H1 (cell line): Measurements from ENCODE around the gene IL10. TPM values are rescaled to one million over a fixed set of nuclear protein-coding genes. Genes with fewer than 3 reads are reported as not detected.
"Not testable (repeated sequence)": the region's sequence is repeated elsewhere in the genome, so short reads cannot be mapped to it uniquely, and the experiment has no call there.

ENCODE experiments used
- CTCF ChIA-PET: fragments of 300-600 bp; sonication (Branson Sonifier 250); formaldehyde crosslinking; loops from one replicate; lab custom pipeline; 2021; ENCODE audit not compliant: partially characterized antibody; lab: Charles Lee
- POLR2A ChIA-PET: fragments of 300-600 bp; sonication (Branson Sonifier 250); formaldehyde crosslinking; loops from one replicate; lab custom pipeline; 2021; ENCODE audit warnings: inconsistent platforms; ENCODE audit not compliant: partially characterized antibody; lab: Charles Lee
- DNase-seq, 2 experiments: peaks; one replicate each; pipeline versions ENCODE4 v3.0.0 to v3.0.0-alpha.2; 2010 to 2022; ENCODE audit warnings: low spot score in 2 of 2, low read depth in 1 of 2, mixed read lengths in 1 of 2
- FAIRE-seq: peaks from 2 replicates; lab custom pipeline; 2011; peaks lifted over from hg19 to GRCh38; lab: Jason Lieb, UNC
- H2AFZ ChIP-seq: 2 replicates; pipeline ENCODE4 v1.8.1; 2012; ENCODE audit warnings: low read length, inconsistent platforms
- H2AK5ac ChIP-seq: 2 replicates; pipeline ENCODE4 v1.6.1; 2013; ENCODE audit warnings: low read depth, low read length
- H2BK120ac ChIP-seq: replicated peaks from 2 replicates; pipeline ENCODE3; 2013; ENCODE audit warnings: low read depth, low read length, inconsistent platforms
- H2BK12ac ChIP-seq: 2 replicates; pipeline ENCODE4 v1.6.1; 2013; ENCODE audit warnings: low read depth, low read length
- H2BK15ac ChIP-seq: 2 replicates; pipeline ENCODE4 v1.6.1; 2013; ENCODE audit warnings: low read length
- H2BK20ac ChIP-seq: 2 replicates; pipeline ENCODE4 v1.6.1; 2013; ENCODE audit warnings: low read length
- H2BK5ac ChIP-seq: 2 replicates; pipeline ENCODE4 v1.6.1; 2013; ENCODE audit warnings: low read depth, low read length
- H3K14ac ChIP-seq: 2 replicates; pipeline ENCODE4 v1.6.1; 2013; ENCODE audit warnings: inconsistent platforms; ENCODE audit not compliant: insufficient read length
- H3K18ac ChIP-seq: 2 replicates; pipeline ENCODE4 v1.6.1; 2013; ENCODE audit warnings: low read length; ENCODE audit errors: extremely low read depth
- H3K23ac ChIP-seq: 2 replicates; pipeline ENCODE4 v1.6.1; 2013; ENCODE audit warnings: inconsistent platforms; ENCODE audit not compliant: insufficient read length
- H3K23me2 ChIP-seq: 2 replicates; pipeline ENCODE4 v1.6.1; 2013; ENCODE audit warnings: low read depth, low read length
- H3K27ac ChIP-seq: 2 replicates; pipeline ENCODE4 v1.6.1; 2011; ENCODE audit warnings: low read depth, low read length, inconsistent platforms
- H3K27me3 ChIP-seq, 4 experiments: replicated peaks in 1 of 4; 1 replicate in 1 of 4; 2 replicates in 3 of 4; pipeline versions ENCODE4 v1.6.1 to v1.8.1; 2011 to 2013; ENCODE audit warnings: low read length in 3 of 4, mild to moderate bottlenecking in 3 of 4, inconsistent platforms in 2 of 4, mixed read lengths in 2 of 4, moderate library complexity in 1 of 4; ENCODE audit not compliant: control insufficient read depth in 3 of 4, insufficient read depth in 3 of 4; ENCODE audit errors: extremely low read depth in 1 of 4
- H3K36me3 ChIP-seq, 4 experiments: 2 replicates each; pipeline versions ENCODE4 v1.6.1 to v1.8.1; 2011 to 2013; ENCODE audit warnings: mild to moderate bottlenecking in 4 of 4, low read length in 3 of 4, moderate library complexity in 2 of 4, control low read depth in 1 of 4, inconsistent platforms in 1 of 4; ENCODE audit not compliant: insufficient read depth in 4 of 4, control insufficient read depth in 2 of 4
- H3K4ac ChIP-seq: replicated peaks from 2 replicates; pipeline ENCODE3; 2013; ENCODE audit warnings: low read length, low read depth, mixed read lengths, inconsistent platforms; ENCODE audit not compliant: insufficient read length
- H3K4me1 ChIP-seq, 4 experiments: replicated peaks in 1 of 4; 1 replicate in 1 of 4; 2 replicates in 3 of 4; pipeline versions ENCODE4 v1.6.1 to v1.8.1; 2011 to 2013; ENCODE audit warnings: low read length in 3 of 4, inconsistent platforms in 2 of 4, mixed read lengths in 1 of 4; ENCODE audit not compliant: insufficient read depth in 4 of 4, control insufficient read depth in 3 of 4
- H3K4me2 ChIP-seq, 2 experiments: 2 replicates each; pipeline versions ENCODE4 v1.6.1 to v1.8.1; 2011 to 2013; ENCODE audit warnings: low read depth in 2 of 2, low read length in 2 of 2, control low read depth in 1 of 2, inconsistent platforms in 1 of 2, mild to moderate bottlenecking in 1 of 2; ENCODE audit not compliant: insufficient read depth in 1 of 2
- H3K4me3 ChIP-seq, 4 experiments: fragments of 200-600, 300-600 bp in 1 of 4; sonication (generic), shearing (Covaris generic), sonication (Bioruptor Twin) in 1 of 4; 2 replicates each; pipeline versions ENCODE4 v1.5.1 to v1.8.1; 2011 to 2016; ENCODE audit warnings: low read length in 4 of 4, low read depth in 3 of 4, control low read depth in 2 of 4, inconsistent platforms in 2 of 4, mild to moderate bottlenecking in 2 of 4, mixed read lengths in 1 of 4, moderate library complexity in 1 of 4; ENCODE audit not compliant: insufficient read depth in 2 of 4; ENCODE audit errors: extremely low read depth in 1 of 4
- H3K56ac ChIP-seq: replicated peaks from 2 replicates; pipeline ENCODE3; 2013; ENCODE audit warnings: low read depth, mild to moderate bottlenecking, mixed read lengths, low read length, inconsistent platforms; ENCODE audit not compliant: insufficient read length
- H3K79me1 ChIP-seq: 2 replicates; pipeline ENCODE4 v1.6.1; 2013; ENCODE audit warnings: low read depth, low read length, control low read depth
- H3K79me2 ChIP-seq, 2 experiments: 2 replicates each; pipeline versions ENCODE4 v1.6.1 to v1.8.1; 2012 to 2013; ENCODE audit warnings: low read length in 2 of 2, mild to moderate bottlenecking in 2 of 2, inconsistent platforms in 1 of 2; ENCODE audit not compliant: insufficient read depth in 2 of 2, control insufficient read depth in 1 of 2
- H3K9ac ChIP-seq, 4 experiments: replicated peaks in 1 of 4; 1 replicate in 1 of 4; 2 replicates in 3 of 4; pipeline versions ENCODE4 v1.6.1 to v1.8.1; 2011 to 2013; ENCODE audit warnings: low read depth in 3 of 4, low read length in 3 of 4, control low read depth in 2 of 4, mild to moderate bottlenecking in 2 of 4, moderate library complexity in 2 of 4, inconsistent platforms in 1 of 4; ENCODE audit errors: extremely low read depth in 1 of 4
- H3K9me3 ChIP-seq, 2 experiments: 2 replicates each; pipeline versions ENCODE4 v1.6.1 to v1.8.1; 2012 to 2013; ENCODE audit warnings: mild to moderate bottlenecking in 2 of 2, moderate library complexity in 2 of 2, control low read depth in 1 of 2, inconsistent platforms in 1 of 2, low read depth in 1 of 2, low read length in 1 of 2, mixed read lengths in 1 of 2; ENCODE audit not compliant: insufficient read depth in 2 of 2
- H4K20me1 ChIP-seq, 2 experiments: replicated peaks in 1 of 2; 2 replicates each; pipeline versions ENCODE3 to v1.8.1; 2011 to 2013; ENCODE audit warnings: inconsistent platforms in 2 of 2, low read length in 2 of 2, mild to moderate bottlenecking in 1 of 2; ENCODE audit not compliant: insufficient read depth in 2 of 2, control insufficient read depth in 1 of 2
- H4K5ac ChIP-seq: 2 replicates; pipeline ENCODE4 v1.6.1; 2013; ENCODE audit warnings: low read length, low read depth, mixed read lengths, inconsistent platforms; ENCODE audit not compliant: insufficient read length
- H4K8ac ChIP-seq: 2 replicates; pipeline ENCODE4 v1.8.0; 2013; ENCODE audit warnings: mild to moderate bottlenecking, moderate library complexity, low read length, inconsistent platforms; ENCODE audit not compliant: insufficient read depth; ENCODE audit errors: extremely low read depth
- H4K91ac ChIP-seq: replicated peaks from 2 replicates; pipeline ENCODE3; 2013; ENCODE audit warnings: low read length, mixed read lengths, inconsistent platforms; ENCODE audit not compliant: insufficient read length
- WGBS, 2 experiments: shearing (Covaris generic) in 1 of 2; methylation state at CpG; one replicate each; pipeline versions ENCODE4 v1.1.6 to v1.1.7; 2013 to 2015; ENCODE audit warnings: low lambda C conversion rate in 2 of 2, mixed read lengths in 2 of 2, inconsistent platforms in 1 of 2, low coverage in 1 of 2, missing lambda C conversion rate in 1 of 2; ENCODE audit not compliant: insufficient replicate concordance in 2 of 2, insufficient coverage in 1 of 2, insufficient read length in 1 of 2; ENCODE audit errors: extremely low coverage in 1 of 2, missing lambda C conversion rate in 1 of 2; 5-methylcytosine and 5-hydroxymethylcytosine counted together
- polyA plus RNA-seq, 7 experiments: library from polyadenylated mRNA; depleted of rRNA in 3 of 7; stranded (reverse) in 5 of 7; unstranded in 2 of 7; fragments of >200 nt in 5 of 7; fragments of 200-250 nt in 2 of 7; gene quantifications; 1 replicate in 5 of 7; 2 replicates in 1 of 7; 4 replicates in 1 of 7; pipeline versions ENCODE4 v1.2.1 to v1.2.3, GENCODE V29; 2011 to 2013; ENCODE audit warnings: missing spikeins in 2 of 7, mixed read lengths in 2 of 7
- total RNA-seq: library from RNA; stranded (reverse); fragmentation: NEBNext Ultra II Directional; extraction: Animal tissue kit (Norgen Biotek cat#: 25700); gene quantifications from 2 replicates; pipeline ENCODE4 v1.2.1, GENCODE V29; 2021

Gene IL10
- total and polyA plus RNA-seq, 2 of the 8 experiments (the other 6 are each of a cell fraction or from before 2014, with no cell fraction given), result not detected

DNA sequence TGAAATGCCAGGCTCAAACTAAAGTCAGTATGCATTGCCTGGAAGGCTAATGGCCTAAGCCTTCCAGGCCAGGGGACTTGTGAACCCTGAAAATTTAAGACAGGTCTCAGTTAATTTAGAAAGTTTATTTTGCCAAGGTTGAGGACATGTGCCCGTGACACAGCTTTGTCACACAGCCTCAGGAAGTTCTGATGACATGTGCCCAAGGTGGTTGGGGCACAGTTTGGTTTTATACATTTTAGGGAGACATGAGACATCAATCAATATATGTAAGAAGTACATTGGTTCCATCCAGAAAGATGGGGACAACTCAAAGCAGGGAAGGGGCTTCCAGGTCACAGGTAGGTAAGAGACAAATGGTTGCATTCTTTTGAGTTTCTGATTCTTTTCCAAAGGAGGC, 6.5 kb downstream of the IL10 start:
- H2BK12ac ChIP-seq, H4K91ac ChIP-seq, H3K14ac ChIP-seq, FAIRE-seq, DNase-seq, H3K9me3 ChIP-seq, H2BK15ac ChIP-seq, H3K4me2 ChIP-seq, POLR2A ChIA-PET, H3K27me3 ChIP-seq, H3K23me2 ChIP-seq, H2AK5ac ChIP-seq, H4K5ac ChIP-seq, H2AFZ ChIP-seq, H3K4ac ChIP-seq, H3K4me3 ChIP-seq, H3K18ac ChIP-seq, H3K56ac ChIP-seq, H3K79me1 ChIP-seq, H2BK5ac ChIP-seq, H3K4me1 ChIP-seq, H2BK120ac ChIP-seq, H4K20me1 ChIP-seq, H2BK20ac ChIP-seq, H3K27ac ChIP-seq, H3K79me2 ChIP-seq, H3K23ac ChIP-seq, H3K9ac ChIP-seq, H3K36me3 ChIP-seq, H4K8ac ChIP-seq: not testable (repeated sequence)
- WGBS, 2 experiments, result 87% methylated on average over 1 of the region's 1 CpG; no CpG with 5 or more reads in 1 of the 2 experiments
- CTCF ChIA-PET, result interaction anchor here (0.6 to 4.7 kb wide), 13 partner anchors 20 to 221 kb away, joined by 3 to 17 read pairs (median 3); partner anchors contain the start of gene IL20

GRCh38 chr1:206762741-206763364, 9.4 kb downstream of the IL10 start:
- CTCF ChIA-PET, result interaction anchor here (0.6 to 4.3 kb wide), 7 partner anchors 8 to 216 kb away, joined by 3 to 30 read pairs (median 4); partner anchors contain the start of genes IL10 and IL19
- H4K5ac ChIP-seq, H4K8ac ChIP-seq, H2BK15ac ChIP-seq, H3K27ac ChIP-seq, H4K91ac ChIP-seq, H3K27me3 ChIP-seq, H3K4ac ChIP-seq, H2BK5ac ChIP-seq, H3K23ac ChIP-seq, FAIRE-seq, H2AFZ ChIP-seq, DNase-seq, H3K23me2 ChIP-seq, H3K4me1 ChIP-seq, H3K9ac ChIP-seq, H3K4me2 ChIP-seq, H2BK20ac ChIP-seq, H3K14ac ChIP-seq, H3K36me3 ChIP-seq, H4K20me1 ChIP-seq, H2BK120ac ChIP-seq, H3K79me2 ChIP-seq, H3K18ac ChIP-seq, H3K9me3 ChIP-seq, H3K4me3 ChIP-seq, H2AK5ac ChIP-seq, H3K79me1 ChIP-seq, H2BK12ac ChIP-seq, H3K56ac ChIP-seq, POLR2A ChIA-PET: not testable (repeated sequence)
- 97% methylated on average over 7 of the region's 12 CpGs; no CpG with 5 or more reads in 1 of the 2 experiments for WGBS, 2 experiments
